Renal cortical epithelial cell (primary cell): ENCODE measurements around the gene SHISAL2A. TPM values are rescaled to one million over a fixed set of nuclear protein-coding genes. Genes with fewer than 3 reads are reported as not detected.
A peak's percentile ranks its signal among the peaks of the same experiment; 100 is the strongest.

ENCODE experiments used
- DNase-seq: peaks from one replicate; pipeline ENCODE4 v3.0.0-alpha.2; 2011; ENCODE audit warnings: low read depth
- total RNA-seq: library from RNA; depleted of rRNA; stranded (reverse); fragments of >200 nt; gene quantifications from 2 replicates; pipeline ENCODE4 v1.2.3, GENCODE V29; 2014

The SHISAL2A gene
- total RNA-seq, 1 donor from 2014 or later = not detected

GRCh38 chr1:52621950-52622349, 11.0 kb upstream of the SHISAL2A start:
- DNase-seq = no peak

GRCh38 chr1:52623812-52624211, 9.2 kb upstream of the SHISAL2A start:
- DNase-seq = no peak

GRCh38 chr1:52627028-52627427, 5.9 kb upstream of the SHISAL2A start:
- DNase-seq = no peak

- DNase-seq = no peak
Measured at GRCh38 chr1:52628614-52629324, 4.2 kb upstream of the SHISAL2A start.

- no peak for DNase-seq
Measured at GRCh38 chr1:52629325-52629643, 3.7 kb upstream of the SHISAL2A start.

GRCh38 chr1:52629667-52630066, 3.3 kb upstream of the SHISAL2A start:
- no peak for DNase-seq

- DNase-seq = no peak
Measured at GRCh38 chr1:52631759-52632331, 1.1 kb upstream of the SHISAL2A start.

- DNase-seq = no peak
Measured at GRCh38 chr1:52633291-52633754, 355 bp downstream of the SHISAL2A start.

- no peak for DNase-seq
Measured at GRCh38 chr1:52634111-52634510, 1.1 kb downstream of the SHISAL2A start.

- DNase-seq = no peak
Measured at GRCh38 chr1:52635321-52636089, 2.5 kb downstream of the SHISAL2A start.

- DNase-seq = peak; percentile 18
Measured at GRCh38 chr1:52636721-52637695, 4.0 kb downstream of the SHISAL2A start.

- no peak for DNase-seq
Measured at GRCh38 chr1:52637946-52638345, 5.0 kb downstream of the SHISAL2A start.

- no peak for DNase-seq
Measured at GRCh38 chr1:52640697-52641096, 7.7 kb downstream of the SHISAL2A start.

- DNase-seq = no peak
Measured at GRCh38 chr1:52641307-52641706, 8.3 kb downstream of the SHISAL2A start.

GRCh38 chr1:52645261-52645660, 12.3 kb downstream of the SHISAL2A start:
- DNase-seq = peak; percentile 19

- peak; percentile 53 for DNase-seq
Measured at GRCh38 chr1:52651904-52652303, 18.9 kb downstream of the SHISAL2A start.

- no peak for DNase-seq
Measured at GRCh38 chr1:52653207-52653849, 20.4 kb downstream of the SHISAL2A start.

GRCh38 chr1:52654063-52654462, 21.1 kb downstream of the SHISAL2A start:
- no peak for DNase-seq

GRCh38 chr1:52657702-52658101, 24.7 kb downstream of the SHISAL2A start:
- DNase-seq = no peak

- peak; percentile 53 for DNase-seq
Measured at GRCh38 chr1:52658795-52659194, 25.8 kb downstream of the SHISAL2A start.

GRCh38 chr1:52659356-52659755, 26.4 kb downstream of the SHISAL2A start:
- DNase-seq = peak; percentile 59
